ENCODE results near the gene AFMID. TPM values are rescaled to one million over a fixed set of nuclear protein-coding genes. Genes with fewer than 3 reads are reported as not detected.

The AFMID gene
- total RNA-seq, 1 donor from 2014 or later = 49.7 TPM

GRCh38 chr17:78240839-78241238 lies 53.7 kb downstream of the AFMID start:
- DNase-seq (ENCODE audit: low read depth) = no peak
- no peak overlapping the region for H3K4me3 ChIP-seq (ENCODE audit: low read depth, low read length)
- TF ChIP-seq CTCF (IDR thresholded peaks at IDR 0.05; ENCODE audit: insufficient read depth, low read length, poor library complexity, severe bottlenecking) = no peak
- H3K36me3 ChIP-seq (ENCODE audit: control insufficient read depth, insufficient read depth, low read length) = no peaks in the 10 kb centered on the region
- H3K27me3 ChIP-seq (ENCODE audit: control insufficient read depth, insufficient read depth, low read length) = peaks cover 3% of the 10 kb centered on the region

- Histone ChIP-seq H3K4me3 (ENCODE audit: low read depth, low read length) (no peak overlapping the region), H3K27me3 (ENCODE audit: control insufficient read depth, insufficient read depth, low read length) (peaks cover 3% of the 10 kb centered on the region), H3K36me3 (ENCODE audit: control insufficient read depth, insufficient read depth, low read length) (no peaks in the 10 kb centered on the region)
- DNase-seq (ENCODE audit: low read depth) = no peak
- TF ChIP-seq CTCF (IDR thresholded peaks at IDR 0.05; ENCODE audit: insufficient read depth, low read length, poor library complexity, severe bottlenecking) = no peak
Measured at GRCh38 chr17:78241277-78242023, 54.3 kb downstream of the AFMID start.

GRCh38 chr17:78242024-78242742 lies 55.0 kb downstream of the AFMID start:
- DNase-seq (ENCODE audit: low read depth) = no peak
- TF ChIP-seq CTCF (IDR thresholded peaks at IDR 0.05; ENCODE audit: insufficient read depth, low read length, poor library complexity, severe bottlenecking) = no peak
- H3K27me3 ChIP-seq (ENCODE audit: control insufficient read depth, insufficient read depth, low read length) = peaks cover 3% of the 10 kb centered on the region

GRCh38 chr17:78247304-78247703 lies 60.1 kb downstream of the AFMID start:
- H3K27me3 ChIP-seq (ENCODE audit: control insufficient read depth, insufficient read depth, low read length) = peaks cover 9% of the 10 kb centered on the region

More at GRCh38 chr17:78242024-78242742, 55.0 kb downstream of the AFMID start:
- Histone ChIP-seq H3K4me3 (ENCODE audit: low read depth, low read length) (no peak overlapping the region), H3K36me3 (ENCODE audit: control insufficient read depth, insufficient read depth, low read length) (no peaks in the 10 kb centered on the region)

GRCh38 chr17:78248051-78248914 lies 61.1 kb downstream of the AFMID start:
- Histone ChIP-seq H3K27me3 (ENCODE audit: control insufficient read depth, insufficient read depth, low read length) (peaks cover 9% of the 10 kb centered on the region), H3K4me3 (ENCODE audit: low read depth, low read length) (no peak overlapping the region), H3K36me3 (ENCODE audit: control insufficient read depth, insufficient read depth, low read length) (no peaks in the 10 kb centered on the region)
- DNase-seq (ENCODE audit: low read depth) = no peak
- TF ChIP-seq CTCF (IDR thresholded peaks at IDR 0.05; ENCODE audit: insufficient read depth, low read length, poor library complexity, severe bottlenecking) = no peak

More at GRCh38 chr17:78247304-78247703, 60.1 kb downstream of the AFMID start:
- Histone ChIP-seq H3K4me3 (ENCODE audit: low read depth, low read length) (no peak overlapping the region), H3K36me3 (ENCODE audit: control insufficient read depth, insufficient read depth, low read length) (no peaks in the 10 kb centered on the region)
- no peak for DNase-seq (ENCODE audit: low read depth)
- TF ChIP-seq CTCF (IDR thresholded peaks at IDR 0.05; ENCODE audit: insufficient read depth, low read length, poor library complexity, severe bottlenecking) = no peak

All from kidney epithelial cell (primary cell).